Spleen (tissue), 7 donors: ENCODE results near the gene TM4SF18.

Experiments used
- POLR2AphosphoS5 ChIP-seq, 3 donors: sonication (generic); formaldehyde crosslinking; IDR thresholded peaks; one replicate each; pipeline ENCODE4 v1.5.1; 2017; ENCODE audit warnings: antibody characterized with exemption in 3 of 3
- TF ChIP-seq, protein P1 (sequence below), 11 experiments: fragments of 200-600 bp in 7 of 11; fragments of 450-650 bp in 4 of 11; sonication (generic) in 4 of 11; IDR thresholded peaks in 8 of 11; conservative IDR thresholded peaks in 3 of 11; 1 replicate in 7 of 11; 2 replicates in 4 of 11; pipeline versions ENCODE4 v1.4.0 to v1.8.0; 2016 to 2021; ENCODE audit warnings: antibody characterized with exemption in 11 of 11, inconsistent platforms in 4 of 11, mild to moderate bottlenecking in 1 of 11
- donor health status: DM: no; HTN: no; CAD: no; lungs with moderate emphysema.
- donor health status: DM: no; HTN: no; CAD: no.
- donor health status: DM: no; HTN: no; CAD: no.

DNA sequence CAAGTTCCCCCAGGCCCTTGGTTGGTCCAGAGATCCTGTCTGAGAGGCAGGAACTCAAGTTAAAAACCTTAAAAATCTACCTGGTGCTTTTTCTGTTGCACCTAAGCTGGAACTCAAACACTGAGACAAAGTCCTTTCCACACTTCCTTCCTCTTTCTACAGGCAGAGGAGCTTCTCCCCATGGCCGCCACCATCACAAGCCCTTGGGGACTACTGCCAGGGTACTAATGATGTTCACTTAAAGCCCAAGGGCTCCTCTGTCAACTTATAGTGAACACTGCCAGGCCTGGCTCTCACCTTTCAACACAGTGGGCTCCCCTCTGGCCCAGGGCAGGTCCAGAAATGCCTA, 26.0 kb downstream of the TM4SF18 start:
- no peak for TF ChIP-seq POLR2AphosphoS5 (IDR thresholded peaks at IDR 0.05)
- TF ChIP-seq, protein P1, sequence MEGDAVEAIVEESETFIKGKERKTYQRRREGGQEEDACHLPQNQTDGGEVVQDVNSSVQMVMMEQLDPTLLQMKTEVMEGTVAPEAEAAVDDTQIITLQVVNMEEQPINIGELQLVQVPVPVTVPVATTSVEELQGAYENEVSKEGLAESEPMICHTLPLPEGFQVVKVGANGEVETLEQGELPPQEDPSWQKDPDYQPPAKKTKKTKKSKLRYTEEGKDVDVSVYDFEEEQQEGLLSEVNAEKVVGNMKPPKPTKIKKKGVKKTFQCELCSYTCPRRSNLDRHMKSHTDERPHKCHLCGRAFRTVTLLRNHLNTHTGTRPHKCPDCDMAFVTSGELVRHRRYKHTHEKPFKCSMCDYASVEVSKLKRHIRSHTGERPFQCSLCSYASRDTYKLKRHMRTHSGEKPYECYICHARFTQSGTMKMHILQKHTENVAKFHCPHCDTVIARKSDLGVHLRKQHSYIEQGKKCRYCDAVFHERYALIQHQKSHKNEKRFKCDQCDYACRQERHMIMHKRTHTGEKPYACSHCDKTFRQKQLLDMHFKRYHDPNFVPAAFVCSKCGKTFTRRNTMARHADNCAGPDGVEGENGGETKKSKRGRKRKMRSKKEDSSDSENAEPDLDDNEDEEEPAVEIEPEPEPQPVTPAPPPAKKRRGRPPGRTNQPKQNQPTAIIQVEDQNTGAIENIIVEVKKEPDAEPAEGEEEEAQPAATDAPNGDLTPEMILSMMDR (IDR thresholded peaks at IDR 0.05 in 8 of 11, conservative IDR thresholded peaks at IDR 0.05 in 3 of 11): no peak
